GM18526 (cell line): ENCODE data around the gene CEP126.

Experiments used
- POLR2A ChIP-seq: IDR thresholded peaks from 3 replicates; pipeline ENCODE4 v1.6.1; 2011; ENCODE audit not compliant: insufficient read length; ENCODE audit errors: extremely low read depth

The CEP126 gene

DNA sequence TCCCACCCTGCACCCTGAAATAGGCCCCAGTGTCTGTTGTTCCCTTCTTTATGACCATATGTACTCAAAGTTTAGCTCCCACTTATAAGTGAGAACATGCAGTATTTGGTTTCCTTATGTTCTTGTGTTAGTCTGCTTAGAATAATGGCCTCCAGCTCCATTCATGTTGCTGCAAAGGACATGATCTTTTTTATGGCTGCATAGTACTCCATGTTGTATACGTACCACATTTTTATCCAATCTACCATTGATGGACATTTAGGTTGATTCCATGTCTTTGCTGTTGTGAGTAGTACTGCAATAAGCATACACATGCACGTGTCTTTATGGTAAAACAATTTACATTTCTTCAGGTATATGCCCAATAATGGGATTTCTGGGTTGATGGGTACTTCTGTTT, 60.9 kb downstream of the CEP126 start:
- TF ChIP-seq POLR2A: no peak

DNA sequence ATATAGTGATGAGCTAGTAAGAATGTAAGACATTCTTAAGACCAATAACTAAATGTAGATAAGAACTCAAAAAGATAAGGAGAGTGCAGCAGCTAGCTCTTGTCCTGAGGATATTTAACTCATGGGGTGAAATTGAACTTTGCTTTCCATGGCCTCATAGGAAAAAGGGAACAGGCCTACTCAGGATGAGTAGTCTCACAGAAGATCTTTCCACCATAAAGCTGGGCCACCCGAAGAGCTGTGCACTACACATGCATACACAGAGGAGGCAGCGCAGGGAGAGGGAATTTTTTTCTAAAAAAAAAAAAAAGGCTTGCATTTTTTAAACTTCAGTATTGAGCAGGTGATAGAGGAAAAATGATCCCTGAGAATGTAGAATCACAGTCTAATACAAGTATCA, 72.6 kb downstream of the CEP126 start:
- TF ChIP-seq POLR2A: no peak

DNA sequence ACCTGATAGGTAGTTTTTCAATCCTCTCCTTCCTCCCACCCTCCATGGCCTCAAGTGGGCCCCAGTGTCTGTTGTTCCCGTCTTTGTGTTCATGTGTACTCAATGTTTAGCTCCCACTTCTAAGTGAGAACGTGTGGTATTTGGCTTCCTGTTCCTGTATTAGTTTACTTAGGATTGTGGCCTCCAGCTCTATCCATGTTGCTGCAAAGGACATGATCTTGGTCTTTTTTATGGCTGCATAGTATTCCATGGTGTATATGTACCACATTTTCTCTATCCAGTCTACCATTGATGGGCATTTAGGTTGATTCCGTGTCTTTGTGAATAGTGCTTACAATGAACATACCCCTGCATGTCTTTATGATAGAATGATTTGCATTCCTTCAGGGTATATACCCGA, 78.4 kb downstream of the CEP126 start:
- no peak for TF ChIP-seq POLR2A

DNA sequence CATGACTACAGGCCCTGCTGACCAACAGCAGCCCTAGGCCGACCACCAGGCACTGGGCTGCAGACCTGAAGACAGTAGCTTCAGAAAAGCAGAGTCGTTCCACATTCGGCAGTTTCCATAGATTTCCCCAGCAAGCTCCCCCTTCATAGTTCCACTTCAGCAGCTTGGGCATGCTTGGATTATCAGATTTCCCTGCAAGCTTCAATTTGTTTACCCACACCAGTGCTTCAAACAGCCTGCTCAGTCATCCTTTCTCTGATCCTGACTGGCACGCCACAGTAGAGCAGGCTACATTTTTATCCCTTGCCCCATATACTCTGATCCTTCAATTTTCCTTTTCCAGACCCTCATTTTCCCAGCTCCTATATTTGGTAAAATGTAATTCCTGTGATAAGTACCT, 81.3 kb downstream of the CEP126 start:
- no peak for TF ChIP-seq POLR2A

DNA sequence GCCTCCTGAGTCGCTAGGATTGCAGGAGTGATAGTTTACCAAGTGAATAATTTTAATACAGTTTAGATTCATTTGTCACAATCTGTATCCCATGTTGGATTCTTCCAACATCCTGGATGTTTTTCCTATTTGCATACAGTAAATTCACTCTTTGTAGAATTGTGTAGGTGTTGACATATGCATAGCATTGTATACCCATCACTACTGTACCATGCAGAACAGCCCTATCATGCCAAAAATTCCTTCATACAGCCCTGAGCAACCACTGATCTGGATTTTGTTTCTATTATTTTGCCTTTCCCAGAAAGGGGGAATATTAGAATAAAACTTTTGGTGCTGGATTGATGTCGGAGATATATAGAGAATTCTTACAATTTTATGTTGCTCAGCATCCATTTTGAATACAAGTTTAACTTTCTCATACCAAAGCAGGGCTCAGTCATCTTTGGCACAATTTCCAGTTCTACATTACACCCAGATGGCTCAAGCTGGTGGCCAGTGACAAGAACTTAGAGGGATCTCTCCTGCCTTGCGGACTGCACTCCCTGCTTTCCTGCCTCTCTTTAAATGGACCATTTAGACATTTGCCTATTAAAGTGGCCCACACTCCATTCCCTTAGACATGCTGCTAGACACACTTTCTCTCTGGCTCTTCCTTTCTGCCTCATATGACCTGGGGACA, 87.0 kb downstream of the CEP126 start:
- no peak for TF ChIP-seq POLR2A

DNA sequence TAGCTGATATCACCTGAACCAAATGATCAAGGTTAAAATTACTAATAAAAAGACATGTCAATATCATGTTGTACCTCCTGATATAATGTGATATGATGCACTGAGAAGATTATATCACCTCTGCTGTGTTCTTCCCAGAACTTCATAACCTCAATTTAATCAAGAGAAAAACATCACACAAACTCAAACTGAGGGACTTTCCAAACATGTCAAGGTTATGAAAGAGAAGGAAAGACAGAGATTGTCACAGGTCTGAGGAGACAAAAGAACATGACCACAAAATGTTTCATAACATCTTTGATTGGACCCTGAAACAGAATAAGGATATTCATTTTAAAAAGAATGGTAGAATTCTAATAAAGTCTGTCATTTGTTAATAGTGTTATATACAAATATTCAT, 89.4 kb downstream of the CEP126 start:
- TF ChIP-seq POLR2A: no peak

DNA sequence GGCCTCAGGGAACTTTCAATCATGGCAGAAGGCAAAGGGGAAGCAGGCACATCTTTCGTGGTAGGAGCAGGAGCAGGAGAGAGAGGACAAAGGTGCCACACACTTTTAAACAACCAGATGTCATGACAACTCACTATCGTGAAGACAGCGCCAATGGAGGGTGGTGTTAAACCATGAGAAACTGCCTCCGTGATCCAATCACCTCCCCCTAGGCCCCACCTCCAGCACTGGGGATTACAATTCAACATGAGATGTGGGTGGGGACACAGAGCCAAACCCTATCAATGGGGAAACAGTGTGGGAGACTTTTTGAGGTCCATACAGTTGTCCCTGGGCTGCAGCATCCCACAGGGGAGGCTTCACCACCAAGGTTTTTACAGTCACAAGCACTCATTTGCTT, 90.5 kb downstream of the CEP126 start:
- TF ChIP-seq POLR2A: no peak

DNA sequence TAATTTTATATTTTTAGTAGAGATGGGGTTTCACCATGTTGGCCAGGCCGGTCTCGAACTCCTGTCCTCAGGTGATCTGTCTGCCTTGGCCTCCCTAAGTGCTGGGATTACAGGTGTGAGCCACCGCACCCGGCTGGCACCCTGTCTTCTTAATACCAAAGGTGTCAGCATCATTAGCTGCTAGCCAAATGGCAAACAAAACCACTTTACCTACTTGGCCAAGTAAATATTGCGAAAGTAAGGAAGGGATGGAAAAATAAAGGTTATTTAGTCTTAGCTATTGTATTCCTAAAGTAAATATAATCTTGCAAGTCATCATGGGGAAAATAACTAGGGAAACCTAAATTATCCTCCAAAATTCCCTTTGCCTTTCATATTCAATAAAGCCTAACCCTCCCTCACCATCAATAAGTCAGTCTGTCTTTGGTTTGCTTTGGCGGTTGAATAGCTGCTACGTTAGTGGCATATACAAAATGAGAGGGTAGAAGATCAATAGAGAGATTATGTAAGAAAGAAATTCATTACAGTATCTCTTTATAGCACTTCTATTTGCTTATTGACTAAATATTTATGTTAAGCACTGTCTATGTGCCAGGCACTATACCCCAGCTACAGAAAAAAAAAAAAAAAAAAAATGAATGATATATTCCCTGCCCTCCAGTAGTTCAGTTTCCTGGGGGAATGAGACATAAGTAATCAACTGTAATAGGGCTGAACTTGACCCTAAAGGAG, 92.2 kb downstream of the CEP126 start:
- TF ChIP-seq POLR2A: no peak

DNA sequence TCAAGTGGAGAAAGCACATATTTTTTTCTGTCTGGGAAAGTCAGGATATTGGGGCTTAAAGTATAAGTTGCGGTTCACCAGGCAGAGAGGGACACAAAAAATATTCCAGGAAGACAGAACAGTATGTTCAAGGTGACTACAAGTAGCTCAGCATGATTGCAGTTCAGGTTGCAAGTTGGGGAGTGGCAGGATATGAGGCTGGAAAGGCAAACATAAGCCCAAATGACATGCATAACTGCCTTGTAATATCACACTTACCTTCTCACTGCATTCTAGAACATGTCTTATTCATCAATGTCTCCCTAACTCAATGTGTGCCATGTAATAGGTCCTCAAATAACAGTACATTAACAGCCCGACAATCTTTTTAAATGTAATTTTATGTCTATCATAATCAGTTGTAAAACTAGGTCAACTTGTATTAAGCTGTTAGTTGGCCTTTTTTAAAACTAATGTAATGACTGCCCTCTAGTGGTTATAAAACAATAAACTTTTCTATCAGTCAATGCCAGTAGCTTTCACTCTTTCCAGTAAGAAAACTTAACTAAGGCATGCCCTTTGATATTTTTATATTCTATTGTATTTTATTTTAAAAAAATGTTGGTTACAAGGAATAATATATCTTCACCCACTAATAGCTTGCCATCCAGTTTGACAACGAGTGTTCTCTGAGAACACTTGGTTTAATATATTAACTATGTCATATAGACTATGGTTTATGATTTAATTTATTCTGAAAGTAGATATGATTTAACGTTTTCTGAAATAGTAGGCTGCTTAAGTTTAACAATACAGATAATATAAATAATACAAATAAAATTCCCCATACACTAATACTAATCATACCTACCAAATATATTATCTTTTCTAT, 93.0 kb downstream of the CEP126 start:
- no peak for TF ChIP-seq POLR2A

DNA sequence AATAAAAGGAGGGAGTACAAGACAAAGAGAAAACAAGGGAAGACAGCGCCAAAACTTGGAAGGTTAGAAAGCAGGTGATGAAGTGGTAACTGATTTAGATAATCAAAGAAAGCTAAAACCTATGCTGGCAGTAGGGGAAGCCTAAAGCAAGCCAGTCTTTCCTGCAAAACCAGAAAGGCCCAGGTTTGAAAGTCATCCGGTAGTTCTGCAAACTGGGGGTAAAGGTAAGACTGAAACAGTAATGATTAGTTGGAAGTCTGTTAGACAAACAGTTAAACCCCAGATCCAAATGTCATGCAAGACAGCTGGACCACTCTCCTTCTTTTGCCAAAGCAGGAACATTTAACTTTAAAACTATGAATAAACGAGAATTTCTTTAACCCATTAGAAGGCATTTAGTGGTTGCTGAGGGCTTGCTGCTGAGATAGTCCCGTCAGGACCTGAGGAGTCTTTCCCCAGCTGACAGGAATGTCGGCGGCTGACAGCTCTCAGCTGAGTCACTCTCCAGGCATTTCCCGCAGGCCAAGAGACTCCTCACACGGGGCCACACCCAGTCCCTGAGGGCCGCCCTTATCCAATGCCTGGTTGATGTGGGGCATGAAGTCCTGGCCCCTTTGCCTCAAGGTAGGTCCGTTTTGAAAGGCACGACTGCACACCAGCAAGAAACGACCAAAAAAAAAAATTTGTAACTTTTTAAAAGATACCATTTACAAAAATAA, 96.1 kb downstream of the CEP126 start:
- TF ChIP-seq POLR2A: no peak

DNA sequence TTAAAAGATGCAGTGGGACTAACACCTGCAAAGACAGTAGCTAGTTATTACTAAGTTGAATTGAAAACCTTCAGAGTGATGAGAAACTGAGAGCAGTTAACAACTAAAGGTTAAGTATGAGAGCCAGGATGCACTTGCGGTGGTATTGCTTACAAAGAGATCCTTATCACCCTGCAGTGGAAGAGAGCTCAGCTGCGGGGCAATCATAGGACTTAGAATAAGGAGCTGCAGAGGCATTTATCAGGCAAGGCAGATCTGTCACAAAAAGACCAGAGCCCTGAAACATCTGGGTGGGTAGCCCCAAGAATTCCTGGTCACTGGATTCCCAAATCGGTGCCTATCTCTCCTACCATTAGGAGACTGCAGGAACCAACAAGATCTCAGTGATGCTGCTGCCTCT, 98.1 kb downstream of the CEP126 start:
- no peak for TF ChIP-seq POLR2A

DNA sequence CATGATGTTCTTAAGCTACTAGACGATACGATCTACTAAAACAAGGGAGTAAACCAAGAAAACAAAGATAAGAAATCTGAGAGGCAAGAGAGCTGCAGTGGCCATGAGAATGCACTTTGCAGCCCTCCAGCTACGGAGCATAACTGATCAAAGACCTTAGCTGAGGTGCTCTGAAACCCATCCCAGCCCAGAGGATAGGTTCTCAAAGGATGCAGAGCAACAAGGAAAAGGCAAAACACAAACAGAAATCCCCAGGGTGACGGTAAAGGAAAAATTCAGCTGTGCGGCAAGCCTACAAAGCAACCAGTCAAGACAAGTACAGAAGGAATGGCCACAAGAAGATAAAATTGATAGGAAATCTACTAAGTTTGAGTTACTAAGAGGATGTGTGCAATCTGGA, 99.9 kb downstream of the CEP126 start:
- TF ChIP-seq POLR2A: no peak

DNA sequence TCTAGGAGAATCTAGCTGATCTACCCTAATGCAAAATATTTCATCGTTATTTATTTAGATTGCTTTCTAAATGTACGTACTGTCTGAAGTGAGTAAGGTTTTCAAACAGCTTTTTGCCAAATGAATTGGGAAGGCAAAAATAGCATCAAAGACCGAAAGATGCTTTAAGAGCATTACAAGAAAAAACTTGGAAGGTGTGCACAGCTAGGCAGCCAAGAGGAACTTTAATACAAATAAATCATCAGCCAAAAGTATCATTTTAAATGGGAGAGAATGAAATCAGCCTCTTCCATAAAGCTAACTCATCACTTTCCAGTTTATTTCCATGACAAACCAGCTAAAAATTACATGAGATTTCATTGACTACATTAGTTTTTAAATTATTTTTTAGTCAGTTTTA, 102.2 kb downstream of the CEP126 start:
- TF ChIP-seq POLR2A: no peak

DNA sequence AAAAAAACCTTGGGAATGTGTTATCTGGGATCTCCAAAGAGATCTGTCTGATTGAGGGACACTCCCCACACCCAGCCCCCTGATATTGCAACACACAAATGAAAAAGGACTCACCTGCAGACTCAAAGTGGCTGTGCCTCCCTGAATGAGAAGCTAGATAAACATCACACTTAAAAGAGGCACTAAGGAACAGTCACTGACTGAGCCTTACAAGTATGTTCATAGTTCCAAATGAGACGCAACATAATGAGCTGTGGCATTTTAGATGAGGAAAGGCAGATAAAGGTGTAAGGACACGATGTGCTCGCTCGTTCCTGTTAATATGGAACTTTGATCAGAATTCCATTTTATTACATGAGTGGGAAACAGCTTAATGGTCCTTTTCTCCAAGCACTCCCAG, 111.4 kb downstream of the CEP126 start:
- TF ChIP-seq POLR2A: no peak

DNA sequence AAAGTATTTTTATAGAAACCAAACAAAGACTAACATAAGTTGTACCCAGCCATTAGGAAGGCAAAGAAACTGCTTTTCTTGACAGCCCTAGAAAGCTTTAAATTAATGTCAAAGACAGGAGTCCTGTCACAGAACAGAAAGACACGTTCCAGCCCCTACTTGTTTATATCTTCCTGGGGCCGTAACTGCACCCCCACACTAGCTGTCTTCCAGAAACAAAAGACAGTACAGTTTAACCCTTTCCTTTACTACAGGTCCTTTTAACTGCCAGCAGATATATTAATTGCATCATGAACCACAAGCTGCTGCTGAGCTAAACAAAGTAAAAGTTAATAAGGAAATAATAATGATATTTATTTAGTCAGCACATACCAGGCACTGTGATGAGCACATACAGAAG, 112.1 kb downstream of the CEP126 start:
- TF ChIP-seq POLR2A: no peak
